GM12801 (cell line): Measurements from ENCODE around the gene TARBP2.

Source experiments
- TF ChIP-seq, protein P1 (sequence below): IDR thresholded peaks from one replicate; pipeline ENCODE4 v1.5.1; 2011; ENCODE audit warnings: control low read depth; ENCODE audit not compliant: insufficient read length; ENCODE audit errors: extremely low read depth

TARBP2 gene

DNA sequence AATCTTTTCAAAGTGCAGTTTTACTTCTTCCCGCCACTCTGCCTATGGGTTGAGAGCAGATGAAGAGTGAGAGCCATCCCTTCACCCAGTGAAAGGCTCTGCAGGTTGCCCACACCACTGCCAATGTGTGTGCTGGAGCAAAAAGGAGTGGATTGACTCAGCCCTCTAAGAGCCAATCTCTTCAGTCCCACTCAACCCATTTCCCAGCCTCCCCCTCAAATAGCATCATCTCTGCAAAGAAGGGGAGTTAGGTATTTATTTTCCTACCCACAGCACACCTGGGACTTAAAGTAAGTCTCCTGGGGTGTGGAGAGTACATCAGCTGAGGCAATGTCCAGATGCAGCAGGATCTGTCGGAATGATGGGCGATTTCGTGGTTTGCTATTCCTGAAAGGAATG, 17.1 kb upstream of the TARBP2 start:
- TF ChIP-seq, protein P1, sequence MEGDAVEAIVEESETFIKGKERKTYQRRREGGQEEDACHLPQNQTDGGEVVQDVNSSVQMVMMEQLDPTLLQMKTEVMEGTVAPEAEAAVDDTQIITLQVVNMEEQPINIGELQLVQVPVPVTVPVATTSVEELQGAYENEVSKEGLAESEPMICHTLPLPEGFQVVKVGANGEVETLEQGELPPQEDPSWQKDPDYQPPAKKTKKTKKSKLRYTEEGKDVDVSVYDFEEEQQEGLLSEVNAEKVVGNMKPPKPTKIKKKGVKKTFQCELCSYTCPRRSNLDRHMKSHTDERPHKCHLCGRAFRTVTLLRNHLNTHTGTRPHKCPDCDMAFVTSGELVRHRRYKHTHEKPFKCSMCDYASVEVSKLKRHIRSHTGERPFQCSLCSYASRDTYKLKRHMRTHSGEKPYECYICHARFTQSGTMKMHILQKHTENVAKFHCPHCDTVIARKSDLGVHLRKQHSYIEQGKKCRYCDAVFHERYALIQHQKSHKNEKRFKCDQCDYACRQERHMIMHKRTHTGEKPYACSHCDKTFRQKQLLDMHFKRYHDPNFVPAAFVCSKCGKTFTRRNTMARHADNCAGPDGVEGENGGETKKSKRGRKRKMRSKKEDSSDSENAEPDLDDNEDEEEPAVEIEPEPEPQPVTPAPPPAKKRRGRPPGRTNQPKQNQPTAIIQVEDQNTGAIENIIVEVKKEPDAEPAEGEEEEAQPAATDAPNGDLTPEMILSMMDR: no peak

DNA sequence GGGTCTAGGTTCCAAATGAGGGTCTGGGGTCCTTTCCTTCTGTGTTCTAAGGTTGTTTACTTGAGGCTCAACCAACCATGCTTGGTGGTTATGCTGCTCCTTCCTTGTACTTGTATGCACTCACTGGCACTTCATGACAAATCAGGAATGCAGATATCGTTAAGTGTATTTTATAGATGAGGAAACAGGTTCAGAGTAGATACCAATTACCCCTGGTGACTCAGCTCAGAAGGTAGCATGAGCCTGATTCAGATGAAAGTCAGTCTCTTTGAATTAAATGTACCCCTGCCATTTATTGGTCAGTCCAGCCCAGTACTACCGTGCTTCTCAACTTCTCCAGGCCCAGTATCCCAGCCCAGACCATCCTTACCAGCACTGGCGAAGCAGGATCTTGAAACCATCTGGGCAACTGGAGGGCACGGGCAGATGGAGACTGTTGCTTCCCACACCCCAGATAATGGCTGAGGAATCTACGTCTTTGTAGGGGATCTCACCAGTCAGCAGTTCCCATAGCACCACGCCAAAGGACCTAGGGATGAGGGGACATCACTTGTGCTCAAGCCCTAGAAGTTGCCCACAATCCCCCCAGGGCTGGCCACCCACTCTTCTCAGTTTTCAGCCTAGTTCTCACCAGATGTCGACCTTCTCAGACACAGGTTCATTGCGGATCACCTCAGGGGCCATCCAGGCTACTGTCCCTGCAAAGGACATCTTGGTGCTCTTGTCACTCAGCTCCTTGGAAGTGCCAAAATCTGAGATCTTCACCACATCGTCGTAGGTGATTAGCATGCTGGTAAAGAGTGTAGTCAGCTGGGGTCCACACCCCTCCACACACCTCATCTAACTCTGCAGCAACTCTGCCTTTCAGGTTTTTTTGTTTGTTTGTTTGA, 16.2 kb upstream of the TARBP2 start:
- TF ChIP-seq, protein P1: no peak

DNA sequence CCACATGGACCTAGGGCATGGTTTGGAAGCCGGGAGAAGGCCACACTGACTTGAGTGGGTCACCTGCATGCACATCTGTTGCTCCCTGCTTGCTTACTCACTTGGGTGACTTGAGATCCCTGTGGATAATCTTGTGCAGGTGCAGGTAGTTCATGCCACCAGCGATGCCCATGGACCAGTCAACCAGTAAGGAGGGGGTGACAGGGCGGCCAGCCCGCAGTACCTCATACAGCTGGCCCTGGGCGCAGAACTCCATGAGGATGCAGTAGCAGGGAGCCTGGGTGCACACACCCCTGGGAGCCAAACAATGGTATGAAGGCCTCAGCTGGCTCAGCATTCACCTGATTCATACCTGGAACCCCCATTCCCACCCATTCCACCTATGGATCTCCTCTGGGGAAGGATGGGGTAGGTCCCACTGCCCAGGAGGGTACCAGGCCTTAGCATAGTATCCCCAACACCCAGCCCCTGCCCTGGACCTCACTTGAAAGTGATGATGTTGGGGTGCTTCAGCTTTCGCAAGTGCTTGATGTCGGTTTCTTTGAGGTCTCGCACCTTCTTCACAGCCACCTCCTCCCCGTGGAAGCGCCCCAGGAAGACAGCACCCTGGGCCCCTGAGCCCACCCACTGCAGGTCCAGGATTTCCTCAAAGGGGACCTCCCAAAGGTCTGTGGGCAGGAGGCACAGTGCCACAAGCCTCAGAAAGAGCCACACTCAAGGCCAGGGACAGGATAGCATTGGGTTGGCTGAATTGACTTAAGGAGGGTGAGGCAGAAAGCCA, 14.9 kb upstream of the TARBP2 start:
- TF ChIP-seq, protein P1: no peak

DNA sequence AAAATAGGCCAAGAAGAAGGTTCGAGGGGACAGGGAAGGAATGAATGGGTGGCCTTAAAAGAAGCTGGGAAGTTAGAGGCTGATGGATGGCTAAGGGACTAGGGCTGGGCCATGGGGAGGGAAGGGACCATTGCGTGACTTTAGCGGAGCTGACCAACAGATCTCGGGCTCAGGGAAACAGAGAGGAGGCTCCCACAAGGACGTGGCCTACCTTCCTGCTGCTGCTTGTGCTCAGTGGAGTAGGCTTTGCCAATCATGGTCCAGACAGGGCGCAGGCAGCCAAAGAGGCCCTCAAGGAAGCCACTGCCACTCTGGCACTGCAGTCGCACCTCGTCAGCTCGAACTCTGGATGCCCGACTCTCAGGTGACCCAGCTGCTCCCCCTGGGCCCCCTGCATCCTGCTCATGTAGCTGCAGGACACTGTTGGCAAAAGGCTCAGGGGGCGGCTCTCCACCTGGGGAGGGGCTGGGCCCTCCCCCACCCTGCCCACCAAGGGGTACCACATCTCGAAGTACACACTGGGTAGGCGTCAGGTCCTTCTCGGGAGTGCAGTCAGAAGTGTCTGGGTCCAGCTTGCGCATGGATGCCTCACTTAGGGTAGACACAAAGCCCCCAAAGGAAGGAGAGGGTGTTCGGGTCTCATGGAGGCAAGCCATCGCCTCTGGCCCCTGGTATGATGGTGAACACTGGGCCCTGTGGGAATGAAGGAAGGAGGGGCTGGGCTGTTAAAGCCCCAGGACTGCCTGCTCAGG, 14.2 kb upstream of the TARBP2 start:
- TF ChIP-seq, protein P1: no peak

DNA sequence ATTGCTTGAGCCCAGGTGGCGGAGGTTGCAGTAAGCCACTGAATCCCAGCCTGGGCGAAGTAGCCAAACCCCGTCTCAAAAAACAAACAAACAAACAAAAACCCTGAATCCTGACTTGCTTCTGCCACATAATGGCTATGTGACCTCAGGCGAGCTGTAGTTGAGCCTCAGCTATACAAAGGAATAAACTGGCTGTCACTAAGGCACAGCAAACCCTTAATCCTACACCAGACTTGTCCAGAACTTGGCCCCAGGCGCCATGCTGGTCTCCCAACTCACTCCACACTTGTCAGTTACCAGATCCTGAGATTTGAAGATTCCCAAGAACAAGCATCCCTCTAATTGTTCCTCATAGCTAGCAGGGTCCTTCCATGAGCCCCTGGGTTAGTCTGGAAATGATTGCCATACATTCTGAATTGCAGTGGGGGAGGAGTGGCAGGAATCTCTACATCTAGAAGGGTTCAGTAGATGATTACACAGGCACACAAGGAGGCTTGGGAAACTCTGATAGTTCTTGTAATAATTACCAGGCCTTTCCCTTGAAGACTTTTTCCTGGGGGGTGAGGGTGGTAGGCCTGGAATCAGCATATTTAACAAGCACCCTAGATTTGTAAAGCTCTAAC, 11.7 kb upstream of the TARBP2 start:
- TF ChIP-seq, protein P1: no peak

DNA sequence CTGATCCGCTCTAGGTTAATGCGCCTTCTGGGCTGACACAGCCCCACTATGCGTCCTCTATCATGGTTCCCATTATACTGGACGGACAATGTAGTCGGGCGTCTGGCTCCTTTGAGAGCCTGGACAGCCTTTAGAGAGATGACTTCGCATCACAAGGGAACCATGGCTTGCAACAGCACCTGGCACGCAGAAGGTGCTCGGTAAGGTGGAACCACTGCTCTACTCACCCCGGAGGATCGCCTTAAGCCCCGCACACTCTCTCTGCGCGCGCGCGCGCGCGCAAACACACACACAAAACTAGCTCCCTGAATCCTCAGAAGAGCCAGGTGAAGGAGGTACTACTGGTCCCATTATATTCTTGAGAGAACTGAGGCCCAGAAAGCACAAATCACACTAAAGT, 8.9 kb upstream of the TARBP2 start:
- TF ChIP-seq, protein P1: no peak
